ENCODE data around the gene PNLIPRP1. TPM values are rescaled to one million over a fixed set of nuclear protein-coding genes. Genes with fewer than 3 reads are reported as not detected.

Gene PNLIPRP1
- total RNA-seq, 2 experiments from 2014 or later = not detected

GRCh38 chr10:116545122-116545521 lies 45.6 kb upstream of the PNLIPRP1 start:
- no peaks in the 10 kb centered on the region for H3K9me2 ChIP-seq (ENCODE audit: insufficient read depth, low read length)
- POLR2A ChIA-PET = no interaction called here
- no peaks in the 10 kb centered on the region for H4K20me1 ChIP-seq (ENCODE audit: insufficient read depth, low read length)
- BruUV-seq (replicated peaks) = no TSS peak
- no peaks in the 10 kb centered on the region for H3K4me1 ChIP-seq (ENCODE audit: insufficient read depth, low read length, poor library complexity, severe bottlenecking)
- no peak for DNase-seq (ENCODE audit: low spot score)
- TF ChIP-seq EZH2phosphoT487 (IDR thresholded peaks at IDR 0.05; ENCODE audit: borderline replicate concordance, low read depth, low read length) (no peak), CTCF (conservative IDR thresholded peaks at IDR 0.05; ENCODE audit: low read length) (no peak)
- intact Hi-C loops (cut with micrococcal nuclease; ENCODE audit: unreplicated experiment) = no loop called here
- no peak overlapping the region for H3K4me2 ChIP-seq (ENCODE audit: low read length)
- CTCF ChIA-PET (ENCODE audit: unreplicated experiment) = no interaction called here
- H3K27ac ChIP-seq (ENCODE audit: low read depth, low read length, poor library complexity, severe bottlenecking) = no peak overlapping the region
- H2AFZ ChIP-seq (ENCODE audit: low read length) = no peak overlapping the region
- no peaks in the 10 kb centered on the region for H3K9me3 ChIP-seq (ENCODE audit: low read length)
- no peaks in the 10 kb centered on the region for H3K79me2 ChIP-seq (ENCODE audit: insufficient read depth, low read depth, low read length)
- no peak overlapping the region for H3K4me3 ChIP-seq (ENCODE audit: low read depth, low read length, poor library complexity, severe bottlenecking)
- H3K36me3 ChIP-seq (ENCODE audit: insufficient read depth, low read length) = no peaks in the 10 kb centered on the region

- ChIA-PET CTCF (ENCODE audit: unreplicated experiment) (no interaction called here), POLR2A (no interaction called here)
- no peaks in the 10 kb centered on the region for H3K9me3 ChIP-seq (ENCODE audit: low read length)
- DNase-seq (ENCODE audit: low spot score) = no peak
- H3K4me1 ChIP-seq (ENCODE audit: insufficient read depth, low read length, poor library complexity, severe bottlenecking) = no peaks in the 10 kb centered on the region
- no peaks in the 10 kb centered on the region for H3K79me2 ChIP-seq (ENCODE audit: insufficient read depth, low read depth, low read length)
- H3K4me3 ChIP-seq (ENCODE audit: low read depth, low read length, poor library complexity, severe bottlenecking) = no peak within 1 kb of the TSS
- no peaks in the 10 kb centered on the region for H4K20me1 ChIP-seq (ENCODE audit: insufficient read depth, low read length)
- no peak within 1 kb of the TSS for H3K27ac ChIP-seq (ENCODE audit: low read depth, low read length, poor library complexity, severe bottlenecking)
- no peaks in the 10 kb centered on the region for H3K36me3 ChIP-seq (ENCODE audit: insufficient read depth, low read length)
- no TSS peak for BruUV-seq (replicated peaks)
- no peaks in the 10 kb centered on the region for H3K9me2 ChIP-seq (ENCODE audit: insufficient read depth, low read length)
- H2AFZ ChIP-seq (ENCODE audit: low read length) = no peak within 1 kb of the TSS
- TF ChIP-seq CTCF (conservative IDR thresholded peaks at IDR 0.05; ENCODE audit: low read length) (no peak), EZH2phosphoT487 (IDR thresholded peaks at IDR 0.05; ENCODE audit: borderline replicate concordance, low read depth, low read length) (no peak)
- intact Hi-C loops (cut with micrococcal nuclease; ENCODE audit: unreplicated experiment) = no loop called here
- no peak within 1 kb of the TSS for H3K4me2 ChIP-seq (ENCODE audit: low read length)
Measured at GRCh38 chr10:116545756-116546155, 45.0 kb upstream of the PNLIPRP1 start, which contains the start of gene PNLIP. Gene PNLIP, plus strand, starts transcription at chr10:116545931. Its CDS starts 162 bp downstream, at chr10:116546093.

GRCh38 chr10:116548301-116548700 lies 42.5 kb upstream of the PNLIPRP1 start:
- H3K4me2 ChIP-seq (ENCODE audit: low read length) = no peak overlapping the region
- intact Hi-C loops (cut with micrococcal nuclease; ENCODE audit: unreplicated experiment) = no loop called here
- BruUV-seq (replicated peaks) = no TSS peak
- H3K4me3 ChIP-seq (ENCODE audit: low read depth, low read length, poor library complexity, severe bottlenecking) = no peak overlapping the region
- ChIA-PET CTCF (ENCODE audit: unreplicated experiment) (no interaction called here), POLR2A (no interaction called here)
- no peaks in the 10 kb centered on the region for H4K20me1 ChIP-seq (ENCODE audit: insufficient read depth, low read length)
- H3K79me2 ChIP-seq (ENCODE audit: insufficient read depth, low read depth, low read length) = no peaks in the 10 kb centered on the region
- H3K9me3 ChIP-seq (ENCODE audit: low read length) = no peaks in the 10 kb centered on the region
- H3K36me3 ChIP-seq (ENCODE audit: insufficient read depth, low read length) = no peaks in the 10 kb centered on the region
- TF ChIP-seq CTCF (conservative IDR thresholded peaks at IDR 0.05; ENCODE audit: low read length) (no peak), EZH2phosphoT487 (IDR thresholded peaks at IDR 0.05; ENCODE audit: borderline replicate concordance, low read depth, low read length) (no peak)
- H2AFZ ChIP-seq (ENCODE audit: low read length) = no peak overlapping the region
- no peaks in the 10 kb centered on the region for H3K9me2 ChIP-seq (ENCODE audit: insufficient read depth, low read length)
- H3K27ac ChIP-seq (ENCODE audit: low read depth, low read length, poor library complexity, severe bottlenecking) = no peak overlapping the region
- no peak for DNase-seq (ENCODE audit: low spot score)
- no peaks in the 10 kb centered on the region for H3K4me1 ChIP-seq (ENCODE audit: insufficient read depth, low read length, poor library complexity, severe bottlenecking)
